Ovary (tissue), 9 donors: ENCODE results near the gene AGPAT2. TPM values are rescaled to one million over a fixed set of nuclear protein-coding genes. Genes with fewer than 3 reads are reported as not detected.

ENCODE experiments used
- DNase-seq, 5 donors: peaks; one replicate each; pipeline ENCODE4 v3.0.0-alpha.2; 2019 to 2020
- H3K27ac ChIP-seq, 2 donors: fragments of 200-600 bp; one replicate each; pipeline versions ENCODE4 v1.5.1 to v1.8.0; 2019 to 2022
- H3K27me3 ChIP-seq: fragments of 200-600 bp; one replicate; pipeline ENCODE4 v1.8.0; 2022
- H3K36me3 ChIP-seq: fragments of 200-600 bp; sonication (generic); one replicate; pipeline ENCODE4 v1.5.1; 2019
- H3K4me1 ChIP-seq: one replicate; pipeline ENCODE4 v1.8.1; 2013; ENCODE audit warnings: mild to moderate bottlenecking, moderate library complexity; ENCODE audit not compliant: insufficient read depth
- H3K4me3 ChIP-seq: fragments of 200-600 bp; sonication (generic); one replicate; pipeline ENCODE4 v1.5.1; 2017
- H3K9me3 ChIP-seq, 2 donors: fragments of 200-600 bp in 1 of 2; sonication (generic) in 1 of 2; one replicate each; pipeline versions ENCODE4 v1.5.1 to v1.8.1; 2013 to 2019; ENCODE audit warnings: mild to moderate bottlenecking in 1 of 2, moderate library complexity in 1 of 2
- CTCF ChIP-seq, 3 donors: fragments of 450-650 bp in 2 of 3; fragments of 200-600 bp in 1 of 3; IDR thresholded peaks; one replicate each; pipeline versions ENCODE4 v1.5.1 to v1.8.0; 2016 to 2022; ENCODE audit warnings: antibody characterized with exemption in 3 of 3, mild to moderate bottlenecking in 1 of 3
- EP300 ChIP-seq: sonication (generic); formaldehyde crosslinking; IDR thresholded peaks from one replicate; pipeline ENCODE4 v1.6.1; 2017; ENCODE audit warnings: antibody characterized with exemption
- POLR2A ChIP-seq: fragments of 450-650 bp; IDR thresholded peaks from one replicate; pipeline ENCODE4 v1.6.1; 2017; ENCODE audit warnings: antibody characterized with exemption, mild to moderate bottlenecking, moderate library complexity
- WGBS, 3 donors: extraction: QIAGEN DNeasy Blood & Tissue Kit in 1 of 3; methylation state at CpG; one replicate each; pipeline versions ENCODE4 v1.1.5 to v1.1.7; 2013 to 2017; 5-methylcytosine and 5-hydroxymethylcytosine counted together
- intact Hi-C, 4 donors: fragments of 100-400 bp; cut with DNase I; formaldehyde crosslinking; loops; one replicate each; pipeline versions ENCODE4 v1.11.0 to v1.15.1; 2022 to 2023
- polyA plus RNA-seq, 2 donors: library from polyadenylated mRNA; stranded (reverse); fragments of 200-250 nt in 1 of 2; fragments of 350-450 nt in 1 of 2; fragmentation: Illumina TruSeq in 1 of 2; extraction: RNeasy Lipid Tissue Mini Kit (QIAGEN cat#74804) in 1 of 2; gene quantifications; one replicate each; pipeline ENCODE4 v1.2.3, GENCODE V29; 2013 to 2014
- total RNA-seq, 7 donors: library from RNA; depleted of rRNA in 2 of 7; stranded (reverse); fragments of >200 nt in 2 of 7; fragmentation: NEBNext Ultra II Directional in 3 of 7; extraction: Animal tissue kit (Norgen Biotek cat#: 25700) in 3 of 7; gene quantifications; one replicate each; pipeline versions ENCODE4 v1.1.0 to v1.2.4, GENCODE V29; 2016 to 2023
- donor health status: DM: no; HTN: no; CAD: no; lungs with moderate emphysema.
- donor health status: DM: no; HTN: no; CAD: no.
- donor health status: Bipolar disorder and iron deficiency.
- donor health status: DM: yes; HTN: yes; CAD: no.
- donor health status: DM: no; HTN: no; CAD: no.
- donor health status: DM: yes; HTN: yes; CAD: no.

AGPAT2 gene
- total and polyA plus RNA-seq, 9 donors, result 6.1 to 40.9 (median 23.9) TPM

GRCh38 chr9:136659861-136660784 lies 27.1 kb downstream of the AGPAT2 start:
- no peak for DNase-seq
- WGBS, 3 donors, result 74 to 80% (median 76%) methylated on average over 12 to 21 of the region's 21 CpGs
- Histone ChIP-seq H3K36me3 (no peaks in the 10 kb centered on the region), H3K4me3 (no peak overlapping the region), H3K27me3 (no peaks in the 10 kb centered on the region), H3K27ac (no peak overlapping the region), H3K4me1 (no peaks in the 10 kb centered on the region), H3K9me3 (no peaks in the 10 kb centered on the region)
- intact Hi-C loops, result no loop called here
- no peak for TF ChIP-seq EP300
- TF ChIP-seq POLR2A, result no peak
- no peak for TF ChIP-seq CTCF (IDR thresholded peaks at IDR 0.05)

GRCh38 chr9:136658849-136659535 lies 28.3 kb downstream of the AGPAT2 start:
- H3K36me3 ChIP-seq, result no peaks in the 10 kb centered on the region
- H3K27me3 ChIP-seq, result no peaks in the 10 kb centered on the region
- no peak overlapping the region for H3K4me3 ChIP-seq
- no peak for TF ChIP-seq POLR2A
- no peak for TF ChIP-seq CTCF (IDR thresholded peaks at IDR 0.05)
- no peak for TF ChIP-seq EP300
- no peaks in the 10 kb centered on the region for H3K9me3 ChIP-seq
- WGBS, 3 donors, result 39 to 44% (median 42%) methylated on average over 29 to 37 of the region's 37 CpGs
- intact Hi-C loops, result no loop called here
- no peaks in the 10 kb centered on the region for H3K4me1 ChIP-seq
- DNase-seq, result no peak
- no peak overlapping the region for H3K27ac ChIP-seq

GRCh38 chr9:136657974-136658848 lies 29.0 kb downstream of the AGPAT2 start:
- H3K4me3 ChIP-seq, result no peak overlapping the region
- H3K36me3 ChIP-seq, result no peaks in the 10 kb centered on the region
- H3K27me3 ChIP-seq, result no peaks in the 10 kb centered on the region
- WGBS, 3 donors, result 72 to 82% (median 79%) methylated on average over 31 of the region's 31 CpGs
- no peaks in the 10 kb centered on the region for H3K4me1 ChIP-seq
- H3K9me3 ChIP-seq, result no peaks in the 10 kb centered on the region
- intact Hi-C loops, result no loop called here
- TF ChIP-seq EP300, result no peak
- no peak for DNase-seq
- H3K27ac ChIP-seq, result no peak overlapping the region

- Histone ChIP-seq H3K9me3 (no peaks in the 10 kb centered on the region), H3K27ac (peak overlapping the region in 1 of 2 donors; percentile 10), H3K27me3 (no peaks in the 10 kb centered on the region), H3K4me3 (no peak overlapping the region), H3K4me1 (no peaks in the 10 kb centered on the region), H3K36me3 (no peaks in the 10 kb centered on the region)
- intact Hi-C loops, result no loop called here
- 64 to 67% (median 65%) methylated on average over 36 to 37 of the region's 37 CpGs for WGBS, 3 donors
- TF ChIP-seq CTCF (IDR thresholded peaks at IDR 0.05), result no peak
- no peak for TF ChIP-seq EP300
- no peak for TF ChIP-seq POLR2A
- DNase-seq, result no peak
These were observed 30.3 kb downstream of the AGPAT2 start for GRCh38 chr9:136656795-136657611.
